GM12878 (cell line): Measurements from ENCODE around the gene FHL2. TPM values are rescaled to one million over a fixed set of nuclear protein-coding genes. Genes with fewer than 3 reads are reported as not detected.

Experiments used
- ETV6 ChIP-seq, 2 experiments: fragments of 450-650 bp in 1 of 2; IDR thresholded peaks in 1 of 2; conservative IDR thresholded peaks in 1 of 2; 2 replicates each; pipeline ENCODE4 v1.6.1; 2014; ENCODE audit warnings: antibody characterized with exemption in 1 of 2, borderline replicate concordance in 1 of 2, low read depth in 1 of 2, mild to moderate bottlenecking in 1 of 2, moderate library complexity in 1 of 2
- EZH2 ChIP-seq: IDR thresholded peaks from 2 replicates; pipeline ENCODE4 v1.6.1; 2012; ENCODE audit warnings: low read depth, mild to moderate bottlenecking, control low read depth, inconsistent platforms, low read length, borderline replicate concordance; ENCODE audit not compliant: control insufficient read depth
- FOS ChIP-seq: IDR thresholded peaks from 3 replicates; pipeline ENCODE4 v1.6.1; 2011; ENCODE audit warnings: borderline replicate concordance; ENCODE audit not compliant: insufficient read length; ENCODE audit errors: extremely low read depth
- HDGF ChIP-seq: fragments of 450-650 bp; IDR thresholded peaks from 2 replicates; pipeline ENCODE4 v1.6.1; 2016; ENCODE audit warnings: antibody characterized with exemption
- JUNB ChIP-seq: IDR thresholded peaks from 2 replicates; pipeline ENCODE4 v1.6.1; 2016; ENCODE audit warnings: antibody characterized with exemption, mild to moderate bottlenecking
- NFYB ChIP-seq: IDR thresholded peaks from 2 replicates; pipeline ENCODE4 v1.6.1; 2011; ENCODE audit warnings: low read depth, mild to moderate bottlenecking, low read length, improper control_type of control experiment, moderate library complexity; ENCODE audit not compliant: insufficient read depth
- SKIL ChIP-seq: fragments of 450-650 bp; IDR thresholded peaks from 2 replicates; pipeline ENCODE4 v1.6.1; 2017; ENCODE audit warnings: mild to moderate bottlenecking, low read depth, inconsistent platforms; ENCODE audit not compliant: poor library complexity, severe bottlenecking
- SMAD1 ChIP-seq: fragments of 450-650 bp; IDR thresholded peaks from 2 replicates; pipeline ENCODE4 v1.6.1; 2018; ENCODE audit warnings: mild to moderate bottlenecking, low read depth; ENCODE audit not compliant: partially characterized antibody
- STAT3 ChIP-seq: IDR thresholded peaks from 2 replicates; pipeline ENCODE4 v1.6.1; 2011; ENCODE audit warnings: low read depth, low read length, improper control_type of control experiment
- polyA plus RNA-seq, 11 experiments: library from polyadenylated mRNA; depleted of rRNA in 4 of 11; unstranded in 6 of 11; stranded (reverse) in 5 of 11; fragments of >200 nt; fragmentation: Nextera tagmentation in 4 of 11; fragmentation: Illumina TruSeq in 1 of 11; extraction: Ambion mirVana in 4 of 11; extraction: Trizol in 1 of 11; gene quantifications; 1 replicate in 1 of 11; 2 replicates in 10 of 11; pipeline versions ENCODE4 v1.2.1 to v1.2.3, GENCODE V29; 2011 to 2016; ENCODE audit warnings: inconsistent platforms in 2 of 11, missing spikeins in 2 of 11, low read depth in 1 of 11
- total RNA-seq, 4 experiments: library from RNA; depleted of rRNA in 3 of 4; stranded (reverse); fragments of >200 nt in 3 of 4; fragmentation: Illumina TruSeq in 1 of 4; extraction: Trizol in 1 of 4; gene quantifications; 2 replicates each; pipeline versions ENCODE4 v1.2.1 to v1.2.3, GENCODE V29; 2013 to 2021
- TF ChIP-seq, protein P1 (sequence below): IDR thresholded peaks from 2 replicates; pipeline ENCODE4 v1.6.1; 2012; ENCODE audit warnings: mild to moderate bottlenecking, low read depth, low read length
- TF ChIP-seq, protein P2 (sequence below): fragments of 450-650 bp; IDR thresholded peaks from 2 replicates; pipeline ENCODE4 v1.6.1; 2014; ENCODE audit warnings: mild to moderate bottlenecking
- TF ChIP-seq, protein P3 (sequence below): fragments of 450-650 bp; IDR thresholded peaks from 2 replicates; pipeline ENCODE4 v1.6.1; 2016; ENCODE audit warnings: mild to moderate bottlenecking
- TF ChIP-seq, protein P4 (sequence below): fragments of 150-350 bp; IDR thresholded peaks from 2 replicates; pipeline ENCODE4 v1.6.1; 2016; ENCODE audit warnings: low read depth, low read length

Gene FHL2
- total and polyA plus RNA-seq, 10 of the 15 experiments (the other 5 are each of a cell fraction or from before 2014, with no cell fraction given) = 2.2 to 9.9 (median 4.5) TPM

DNA sequence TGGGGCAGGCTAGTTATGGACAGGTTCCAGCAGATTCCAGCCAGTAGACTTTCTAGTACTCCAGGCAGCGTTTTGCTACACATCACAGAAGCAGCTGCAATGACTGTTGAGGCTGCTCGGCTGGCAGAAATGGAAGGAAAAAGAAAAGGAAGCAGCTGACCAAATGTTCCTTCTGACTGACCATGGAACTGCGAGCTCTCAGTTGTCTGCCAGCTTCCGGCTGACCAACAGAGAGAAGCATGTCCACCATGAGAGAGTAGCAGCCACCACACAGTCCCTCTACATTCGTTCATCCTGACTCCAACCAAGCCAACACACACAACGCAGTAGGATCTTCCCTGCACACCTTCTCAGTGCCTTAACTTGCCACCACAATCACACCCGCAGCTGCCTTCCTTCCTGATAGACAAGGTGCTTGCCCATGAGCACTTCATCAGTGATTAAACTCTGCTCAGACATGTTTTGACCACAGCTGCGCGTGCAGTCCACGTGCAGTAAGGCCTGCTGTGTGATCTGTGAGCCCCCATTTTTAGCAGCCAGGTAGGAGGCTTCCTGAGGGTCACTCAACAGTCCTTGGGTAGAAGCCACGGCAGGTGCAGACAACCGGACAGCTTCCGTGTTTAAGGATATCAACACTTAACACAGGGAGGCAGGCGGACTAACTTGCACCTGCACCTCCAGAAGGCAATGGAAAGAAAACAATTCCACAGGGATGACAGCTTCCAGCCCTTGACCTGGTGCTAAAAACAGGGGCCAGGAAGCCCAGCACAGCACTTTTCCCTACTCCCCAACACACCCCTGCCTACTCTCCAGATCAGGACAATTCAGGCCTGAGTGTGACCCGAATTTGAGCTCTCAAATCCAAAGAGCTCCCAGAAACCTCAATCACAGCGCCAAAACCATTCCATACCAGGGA is 70.3 kb downstream of the FHL2 start (continued):
- TF ChIP-seq, protein P1, sequence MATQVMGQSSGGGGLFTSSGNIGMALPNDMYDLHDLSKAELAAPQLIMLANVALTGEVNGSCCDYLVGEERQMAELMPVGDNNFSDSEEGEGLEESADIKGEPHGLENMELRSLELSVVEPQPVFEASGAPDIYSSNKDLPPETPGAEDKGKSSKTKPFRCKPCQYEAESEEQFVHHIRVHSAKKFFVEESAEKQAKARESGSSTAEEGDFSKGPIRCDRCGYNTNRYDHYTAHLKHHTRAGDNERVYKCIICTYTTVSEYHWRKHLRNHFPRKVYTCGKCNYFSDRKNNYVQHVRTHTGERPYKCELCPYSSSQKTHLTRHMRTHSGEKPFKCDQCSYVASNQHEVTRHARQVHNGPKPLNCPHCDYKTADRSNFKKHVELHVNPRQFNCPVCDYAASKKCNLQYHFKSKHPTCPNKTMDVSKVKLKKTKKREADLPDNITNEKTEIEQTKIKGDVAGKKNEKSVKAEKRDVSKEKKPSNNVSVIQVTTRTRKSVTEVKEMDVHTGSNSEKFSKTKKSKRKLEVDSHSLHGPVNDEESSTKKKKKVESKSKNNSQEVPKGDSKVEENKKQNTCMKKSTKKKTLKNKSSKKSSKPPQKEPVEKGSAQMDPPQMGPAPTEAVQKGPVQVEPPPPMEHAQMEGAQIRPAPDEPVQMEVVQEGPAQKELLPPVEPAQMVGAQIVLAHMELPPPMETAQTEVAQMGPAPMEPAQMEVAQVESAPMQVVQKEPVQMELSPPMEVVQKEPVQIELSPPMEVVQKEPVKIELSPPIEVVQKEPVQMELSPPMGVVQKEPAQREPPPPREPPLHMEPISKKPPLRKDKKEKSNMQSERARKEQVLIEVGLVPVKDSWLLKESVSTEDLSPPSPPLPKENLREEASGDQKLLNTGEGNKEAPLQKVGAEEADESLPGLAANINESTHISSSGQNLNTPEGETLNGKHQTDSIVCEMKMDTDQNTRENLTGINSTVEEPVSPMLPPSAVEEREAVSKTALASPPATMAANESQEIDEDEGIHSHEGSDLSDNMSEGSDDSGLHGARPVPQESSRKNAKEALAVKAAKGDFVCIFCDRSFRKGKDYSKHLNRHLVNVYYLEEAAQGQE = no peak
- TF ChIP-seq JUNB (no peak), ETV6 (conservative IDR thresholded peaks at IDR 0.05 in 1 of 2, IDR thresholded peaks at IDR 0.05 in 1 of 2; ENCODE audit: borderline replicate concordance in 1 of 2, low read depth in 1 of 2) (no peak), SMAD1 (no peak), SKIL (no peak), EZH2 (no peak), NFYB (no peak), HDGF (peak; percentile 60; the same call in 1 of the 2 replicates), FOS (no peak), STAT3 (no peak)
- TF ChIP-seq, protein P2, sequence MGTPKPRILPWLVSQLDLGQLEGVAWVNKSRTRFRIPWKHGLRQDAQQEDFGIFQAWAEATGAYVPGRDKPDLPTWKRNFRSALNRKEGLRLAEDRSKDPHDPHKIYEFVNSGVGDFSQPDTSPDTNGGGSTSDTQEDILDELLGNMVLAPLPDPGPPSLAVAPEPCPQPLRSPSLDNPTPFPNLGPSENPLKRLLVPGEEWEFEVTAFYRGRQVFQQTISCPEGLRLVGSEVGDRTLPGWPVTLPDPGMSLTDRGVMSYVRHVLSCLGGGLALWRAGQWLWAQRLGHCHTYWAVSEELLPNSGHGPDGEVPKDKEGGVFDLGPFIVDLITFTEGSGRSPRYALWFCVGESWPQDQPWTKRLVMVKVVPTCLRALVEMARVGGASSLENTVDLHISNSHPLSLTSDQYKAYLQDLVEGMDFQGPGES = no peak
- TF ChIP-seq, protein P3, sequence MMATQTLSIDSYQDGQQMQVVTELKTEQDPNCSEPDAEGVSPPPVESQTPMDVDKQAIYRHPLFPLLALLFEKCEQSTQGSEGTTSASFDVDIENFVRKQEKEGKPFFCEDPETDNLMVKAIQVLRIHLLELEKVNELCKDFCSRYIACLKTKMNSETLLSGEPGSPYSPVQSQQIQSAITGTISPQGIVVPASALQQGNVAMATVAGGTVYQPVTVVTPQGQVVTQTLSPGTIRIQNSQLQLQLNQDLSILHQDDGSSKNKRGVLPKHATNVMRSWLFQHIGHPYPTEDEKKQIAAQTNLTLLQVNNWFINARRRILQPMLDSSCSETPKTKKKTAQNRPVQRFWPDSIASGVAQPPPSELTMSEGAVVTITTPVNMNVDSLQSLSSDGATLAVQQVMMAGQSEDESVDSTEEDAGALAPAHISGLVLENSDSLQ = 0 out of 2 replicates have a peak, but pooled peaks have one; percentile 12
- TF ChIP-seq, protein P4, sequence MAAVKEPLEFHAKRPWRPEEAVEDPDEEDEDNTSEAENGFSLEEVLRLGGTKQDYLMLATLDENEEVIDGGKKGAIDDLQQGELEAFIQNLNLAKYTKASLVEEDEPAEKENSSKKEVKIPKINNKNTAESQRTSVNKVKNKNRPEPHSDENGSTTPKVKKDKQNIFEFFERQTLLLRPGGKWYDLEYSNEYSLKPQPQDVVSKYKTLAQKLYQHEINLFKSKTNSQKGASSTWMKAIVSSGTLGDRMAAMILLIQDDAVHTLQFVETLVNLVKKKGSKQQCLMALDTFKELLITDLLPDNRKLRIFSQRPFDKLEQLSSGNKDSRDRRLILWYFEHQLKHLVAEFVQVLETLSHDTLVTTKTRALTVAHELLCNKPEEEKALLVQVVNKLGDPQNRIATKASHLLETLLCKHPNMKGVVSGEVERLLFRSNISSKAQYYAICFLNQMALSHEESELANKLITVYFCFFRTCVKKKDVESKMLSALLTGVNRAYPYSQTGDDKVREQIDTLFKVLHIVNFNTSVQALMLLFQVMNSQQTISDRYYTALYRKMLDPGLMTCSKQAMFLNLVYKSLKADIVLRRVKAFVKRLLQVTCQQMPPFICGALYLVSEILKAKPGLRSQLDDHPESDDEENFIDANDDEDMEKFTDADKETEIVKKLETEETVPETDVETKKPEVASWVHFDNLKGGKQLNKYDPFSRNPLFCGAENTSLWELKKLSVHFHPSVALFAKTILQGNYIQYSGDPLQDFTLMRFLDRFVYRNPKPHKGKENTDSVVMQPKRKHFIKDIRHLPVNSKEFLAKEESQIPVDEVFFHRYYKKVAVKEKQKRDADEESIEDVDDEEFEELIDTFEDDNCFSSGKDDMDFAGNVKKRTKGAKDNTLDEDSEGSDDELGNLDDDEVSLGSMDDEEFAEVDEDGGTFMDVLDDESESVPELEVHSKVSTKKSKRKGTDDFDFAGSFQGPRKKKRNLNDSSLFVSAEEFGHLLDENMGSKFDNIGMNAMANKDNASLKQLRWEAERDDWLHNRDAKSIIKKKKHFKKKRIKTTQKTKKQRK = no peak
